ENCODE results near the gene TNFRSF4. TPM values are rescaled to one million over a fixed set of nuclear protein-coding genes. Genes with fewer than 3 reads are reported as not detected.

TNFRSF4 gene
- total RNA-seq, 1 experiment from 2014 or later = 0.37 TPM

DNA sequence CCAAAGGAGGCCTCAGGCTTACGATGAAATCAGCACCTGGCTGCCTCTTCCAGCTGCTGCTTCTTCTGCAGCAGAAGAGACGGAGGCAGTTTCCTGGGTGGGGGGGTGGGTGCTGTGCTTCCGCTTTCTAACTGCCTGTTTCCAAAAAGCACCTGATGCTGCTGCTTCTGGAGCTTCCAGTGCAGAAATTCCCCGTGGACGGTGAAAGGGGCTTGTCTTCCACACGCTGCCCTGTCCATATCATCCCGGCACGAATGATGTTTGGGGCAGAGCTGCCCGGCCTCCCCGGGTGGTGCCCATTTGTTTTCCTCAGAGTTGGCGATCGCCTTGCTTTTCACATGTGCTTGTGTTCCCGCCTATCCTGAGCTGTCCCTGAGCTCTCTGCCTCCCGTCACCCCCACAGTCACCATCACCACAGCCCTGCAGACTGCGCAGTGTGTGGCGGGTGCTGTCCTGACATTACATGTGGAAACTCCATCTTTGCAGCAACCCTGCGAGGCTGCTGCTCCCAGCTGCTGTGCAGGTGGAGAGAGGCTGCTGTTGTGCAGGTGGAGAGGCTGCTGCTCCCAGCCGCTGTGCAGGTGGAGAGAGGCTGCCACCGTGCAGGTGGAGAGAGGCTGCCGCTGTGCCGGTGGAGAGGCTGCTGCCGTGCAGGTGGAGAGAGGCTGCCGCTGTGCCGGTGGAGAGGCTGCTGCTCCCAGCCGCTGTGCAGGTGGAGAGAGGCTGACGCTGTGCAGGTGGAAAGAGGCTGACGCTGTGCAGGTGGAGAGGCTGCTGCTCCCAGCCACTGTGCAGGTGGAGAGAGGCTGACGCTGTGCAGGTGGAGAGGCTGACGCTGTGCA, 38.5 kb downstream of the TNFRSF4 start:
- Histone ChIP-seq H3K36me3 (ENCODE audit: control insufficient read depth in 1 of 2, insufficient read depth in 2 of 2, low read length in 2 of 2) (no peaks in the 10 kb centered on the region), H3K4me1 (ENCODE audit: control insufficient read depth in 1 of 2, insufficient read depth in 2 of 2, low read length in 2 of 2) (peaks cover 2 to 16% of the 10 kb centered on the region in 2 experiments; a peak in 3 of 4 replicates), H3K9me3 (ENCODE audit: control insufficient read depth in 1 of 2, insufficient read depth in 1 of 2, low read depth in 1 of 2, low read length in 2 of 2) (no peaks in the 10 kb centered on the region), H3K27me3 (ENCODE audit: insufficient read depth, low read length) (no peaks in the 10 kb centered on the region), H3K9me2 (ENCODE audit: insufficient read depth) (no peaks in the 10 kb centered on the region), H3K27ac (ENCODE audit: low read depth, low read length) (no peak overlapping the region), H4K20me1 (ENCODE audit: insufficient read depth) (no peaks in the 10 kb centered on the region), H3K4me3 (replicated peaks in 1 of 2; ENCODE audit: low read depth in 1 of 2, low read length in 2 of 2) (no peak overlapping the region), H2AFZ (ENCODE audit: low read depth, low read length, poor library complexity, severe bottlenecking) (no peak overlapping the region), H3K79me2 (ENCODE audit: insufficient read depth, low read length) (no peaks in the 10 kb centered on the region), H3K9ac (ENCODE audit: low read length) (no peak overlapping the region), H3K4me2 (ENCODE audit: low read length) (no peak overlapping the region)
- TF ChIP-seq SRF (IDR thresholded peaks at IDR 0.05; ENCODE audit: low read depth) (no peak), EGR1 (IDR thresholded peaks at IDR 0.05; ENCODE audit: low read depth) (no peak), RAD21 (IDR thresholded peaks at IDR 0.05; ENCODE audit: low read depth) (no peak), EZH2phosphoT487 (IDR thresholded peaks at IDR 0.05; ENCODE audit: borderline replicate concordance) (no peak), CEBPB (IDR thresholded peaks at IDR 0.05; ENCODE audit: low read depth) (no peak), ZNF274 (IDR thresholded peaks at IDR 0.05; ENCODE audit: low read depth, low read length) (no peak)
- TF ChIP-seq, protein P1, sequence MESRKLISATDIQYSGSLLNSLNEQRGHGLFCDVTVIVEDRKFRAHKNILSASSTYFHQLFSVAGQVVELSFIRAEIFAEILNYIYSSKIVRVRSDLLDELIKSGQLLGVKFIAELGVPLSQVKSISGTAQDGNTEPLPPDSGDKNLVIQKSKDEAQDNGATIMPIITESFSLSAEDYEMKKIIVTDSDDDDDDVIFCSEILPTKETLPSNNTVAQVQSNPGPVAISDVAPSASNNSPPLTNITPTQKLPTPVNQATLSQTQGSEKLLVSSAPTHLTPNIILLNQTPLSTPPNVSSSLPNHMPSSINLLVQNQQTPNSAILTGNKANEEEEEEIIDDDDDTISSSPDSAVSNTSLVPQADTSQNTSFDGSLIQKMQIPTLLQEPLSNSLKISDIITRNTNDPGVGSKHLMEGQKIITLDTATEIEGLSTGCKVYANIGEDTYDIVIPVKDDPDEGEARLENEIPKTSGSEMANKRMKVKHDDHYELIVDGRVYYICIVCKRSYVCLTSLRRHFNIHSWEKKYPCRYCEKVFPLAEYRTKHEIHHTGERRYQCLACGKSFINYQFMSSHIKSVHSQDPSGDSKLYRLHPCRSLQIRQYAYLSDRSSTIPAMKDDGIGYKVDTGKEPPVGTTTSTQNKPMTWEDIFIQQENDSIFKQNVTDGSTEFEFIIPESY (IDR thresholded peaks at IDR 0.05; ENCODE audit: extremely low read depth, insufficient replicate concordance, low read length) = no peak
- TF ChIP-seq, protein P2, sequence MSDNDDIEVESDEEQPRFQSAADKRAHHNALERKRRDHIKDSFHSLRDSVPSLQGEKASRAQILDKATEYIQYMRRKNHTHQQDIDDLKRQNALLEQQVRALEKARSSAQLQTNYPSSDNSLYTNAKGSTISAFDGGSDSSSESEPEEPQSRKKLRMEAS (IDR thresholded peaks at IDR 0.05) = no peak
- TF ChIP-seq, protein P3, sequence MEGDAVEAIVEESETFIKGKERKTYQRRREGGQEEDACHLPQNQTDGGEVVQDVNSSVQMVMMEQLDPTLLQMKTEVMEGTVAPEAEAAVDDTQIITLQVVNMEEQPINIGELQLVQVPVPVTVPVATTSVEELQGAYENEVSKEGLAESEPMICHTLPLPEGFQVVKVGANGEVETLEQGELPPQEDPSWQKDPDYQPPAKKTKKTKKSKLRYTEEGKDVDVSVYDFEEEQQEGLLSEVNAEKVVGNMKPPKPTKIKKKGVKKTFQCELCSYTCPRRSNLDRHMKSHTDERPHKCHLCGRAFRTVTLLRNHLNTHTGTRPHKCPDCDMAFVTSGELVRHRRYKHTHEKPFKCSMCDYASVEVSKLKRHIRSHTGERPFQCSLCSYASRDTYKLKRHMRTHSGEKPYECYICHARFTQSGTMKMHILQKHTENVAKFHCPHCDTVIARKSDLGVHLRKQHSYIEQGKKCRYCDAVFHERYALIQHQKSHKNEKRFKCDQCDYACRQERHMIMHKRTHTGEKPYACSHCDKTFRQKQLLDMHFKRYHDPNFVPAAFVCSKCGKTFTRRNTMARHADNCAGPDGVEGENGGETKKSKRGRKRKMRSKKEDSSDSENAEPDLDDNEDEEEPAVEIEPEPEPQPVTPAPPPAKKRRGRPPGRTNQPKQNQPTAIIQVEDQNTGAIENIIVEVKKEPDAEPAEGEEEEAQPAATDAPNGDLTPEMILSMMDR (IDR thresholded peaks at IDR 0.05 in 2 of 3, conservative IDR thresholded peaks at IDR 0.05 in 1 of 3; ENCODE audit: borderline replicate concordance in 1 of 3, insufficient read depth in 1 of 3, low read depth in 2 of 3, low read length in 2 of 3) = no peak
- TF ChIP-seq, protein P4, sequence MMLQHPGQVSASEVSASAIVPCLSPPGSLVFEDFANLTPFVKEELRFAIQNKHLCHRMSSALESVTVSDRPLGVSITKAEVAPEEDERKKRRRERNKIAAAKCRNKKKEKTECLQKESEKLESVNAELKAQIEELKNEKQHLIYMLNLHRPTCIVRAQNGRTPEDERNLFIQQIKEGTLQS (IDR thresholded peaks at IDR 0.05) = no peak
- ChIA-PET POLR2A (interaction anchor here (0.9 kb wide), 1 partner anchor 12 kb away, joined by 3 read pairs; no protein-coding TSS in a partner anchor), RAD21 (ENCODE audit: low non-redundant PET in 1 of 2, low total read pairs in 2 of 2, uncharacterized antibody in 2 of 2, unreplicated experiment in 2 of 2) (no interaction called here), CTCF (no interaction called here)
- no peak for ATAC-seq
- BruUV-seq (replicated peaks) = no TSS peak
- intact Hi-C loops (cut with micrococcal nuclease) = no loop called here
- DNase-seq (ENCODE audit: low read depth, low spot score) = no peak

Measured in HCT116 (cell line).